ENCODE measurements around the gene PRRG3. TPM values are rescaled to one million over a fixed set of nuclear protein-coding genes. Genes with fewer than 3 reads are reported as not detected.
"Not testable (repeated sequence)": the region's sequence is repeated elsewhere in the genome, so short reads cannot be mapped to it uniquely, and the experiment has no call there.

The PRRG3 gene
- total RNA-seq = not detected

- Mint-ChIP-seq H3K27me3 (peaks cover 8 to 19% of the 10 kb centered on the region in 2 donors), H3K4me1 (ENCODE audit: low read depth in 2 of 2) (no peaks in the 10 kb centered on the region), H3K27ac (no peak within 1 kb of the TSS), H3K4me3 (no peak within 1 kb of the TSS), H3K9me3 (no peaks in the 10 kb centered on the region), H3K36me3 (no peaks in the 10 kb centered on the region)
- no peak for ATAC-seq
- DNase-seq (ENCODE audit: low spot score) = peak; percentile 54
Measured at GRCh38 chrX:151694661-151695582, at the start of gene PRRG3. PRRG3 (plus strand) TSS chrX:151695458; CDS start chrX:151698815, 3,357 bp downstream.

- H3K27ac Mint-ChIP-seq = no peak overlapping the region
- H3K4me3 Mint-ChIP-seq = no peak overlapping the region
Measured at GRCh38 chrX:151675121-151675746, 20.0 kb upstream of the PRRG3 start.

GRCh38 chrX:151676196-151676595, 19.1 kb upstream of the PRRG3 start:
- DNase-seq (ENCODE audit: low spot score) (no peak), ATAC-seq (no peak)
- peaks cover 8 to 12% of the 10 kb centered on the region in 2 donors for H3K27me3 Mint-ChIP-seq
- no peaks in the 10 kb centered on the region for H3K4me1 Mint-ChIP-seq (ENCODE audit: low read depth in 2 of 2)
- H3K9me3 Mint-ChIP-seq = no peaks in the 10 kb centered on the region
- H3K4me3 Mint-ChIP-seq = no peak overlapping the region
- H3K27ac Mint-ChIP-seq = no peak overlapping the region
- H3K36me3 Mint-ChIP-seq = no peaks in the 10 kb centered on the region

More at GRCh38 chrX:151675121-151675746, 20.0 kb upstream of the PRRG3 start:
- no peak for DNase-seq (ENCODE audit: low spot score)
- peaks cover 10 to 16% of the 10 kb centered on the region in 2 donors for H3K27me3 Mint-ChIP-seq
- no peaks in the 10 kb centered on the region for H3K36me3 Mint-ChIP-seq
- no peaks in the 10 kb centered on the region for H3K4me1 Mint-ChIP-seq (ENCODE audit: low read depth in 2 of 2)
- H3K9me3 Mint-ChIP-seq = no peaks in the 10 kb centered on the region
- ATAC-seq = no peak

GRCh38 chrX:151679798-151680402, 15.4 kb upstream of the PRRG3 start:
- no peak overlapping the region for H3K4me3 Mint-ChIP-seq
- H3K27me3 Mint-ChIP-seq = peaks cover 10 to 28% of the 10 kb centered on the region in 2 donors
- no peak for ATAC-seq
- no peaks in the 10 kb centered on the region for H3K4me1 Mint-ChIP-seq (ENCODE audit: low read depth in 2 of 2)
- no peaks in the 10 kb centered on the region for H3K9me3 Mint-ChIP-seq
- H3K27ac Mint-ChIP-seq = no peak overlapping the region
- no peaks in the 10 kb centered on the region for H3K36me3 Mint-ChIP-seq
- DNase-seq (ENCODE audit: low spot score) = no peak

- Mint-ChIP-seq H3K9me3 (no peaks in the 10 kb centered on the region), H3K4me1 (ENCODE audit: low read depth in 2 of 2) (no peaks in the 10 kb centered on the region), H3K4me3 (no peak overlapping the region), H3K36me3 (no peaks in the 10 kb centered on the region), H3K27ac (no peak overlapping the region), H3K27me3 (peaks cover 10 to 31% of the 10 kb centered on the region in 2 donors)
- ATAC-seq (peak in 1 of 2 donors; percentile 74), DNase-seq (ENCODE audit: low spot score) (no peak)
Measured at GRCh38 chrX:151680805-151681204, 14.5 kb upstream of the PRRG3 start.

GRCh38 chrX:151687635-151688034, 7.6 kb upstream of the PRRG3 start:
- ATAC-seq = peak in 1 of 2 donors; percentile 43
- Mint-ChIP-seq H3K4me1 (ENCODE audit: low read depth in 2 of 2) (no peaks in the 10 kb centered on the region), H3K4me3 (no peak overlapping the region), H3K9me3 (no peaks in the 10 kb centered on the region), H3K36me3 (no peaks in the 10 kb centered on the region), H3K27me3 (peaks cover 10 to 13% of the 10 kb centered on the region in 2 donors), H3K27ac (no peak overlapping the region)
- no peak for DNase-seq (ENCODE audit: low spot score)

- ATAC-seq (peak in 1 of 2 donors; percentile 50), DNase-seq (ENCODE audit: low spot score) (no peak)
- Mint-ChIP-seq H3K27me3 (peaks cover 7 to 12% of the 10 kb centered on the region in 2 donors), H3K4me3 (no peak overlapping the region), H3K9me3 (no peaks in the 10 kb centered on the region), H3K4me1 (ENCODE audit: low read depth in 2 of 2) (no peaks in the 10 kb centered on the region), H3K36me3 (no peaks in the 10 kb centered on the region), H3K27ac (no peak overlapping the region)
Measured at GRCh38 chrX:151688695-151689094, 6.6 kb upstream of the PRRG3 start.

- peak; percentile 3 for DNase-seq (ENCODE audit: low spot score)
- no peak for ATAC-seq
- Mint-ChIP-seq H3K27me3 (peaks cover 8 to 17% of the 10 kb centered on the region in 2 donors), H3K4me3 (no peak overlapping the region), H3K27ac (no peak overlapping the region), H3K36me3 (no peaks in the 10 kb centered on the region), H3K9me3 (no peaks in the 10 kb centered on the region), H3K4me1 (ENCODE audit: low read depth in 2 of 2) (no peaks in the 10 kb centered on the region)
Measured at GRCh38 chrX:151692825-151693224, 2.4 kb upstream of the PRRG3 start.

GRCh38 chrX:151694121-151694520, 1.1 kb upstream of the PRRG3 start:
- DNase-seq (ENCODE audit: low spot score) (peak; percentile 15), ATAC-seq (no peak)
- no peak overlapping the region for H3K4me3 Mint-ChIP-seq
- H3K27ac Mint-ChIP-seq = no peak overlapping the region
- H3K36me3 Mint-ChIP-seq = no peaks in the 10 kb centered on the region
- no peaks in the 10 kb centered on the region for H3K9me3 Mint-ChIP-seq
- H3K4me1 Mint-ChIP-seq (ENCODE audit: low read depth in 2 of 2) = no peaks in the 10 kb centered on the region
- peaks cover 8 to 17% of the 10 kb centered on the region in 2 donors for H3K27me3 Mint-ChIP-seq

GRCh38 chrX:151695583-151696340, 504 bp downstream of the PRRG3 start:
- H3K4me1 Mint-ChIP-seq (ENCODE audit: low read depth in 2 of 2) = no peaks in the 10 kb centered on the region
- H3K27me3 Mint-ChIP-seq = peaks cover 8 to 19% of the 10 kb centered on the region in 2 donors
- no peak for ATAC-seq
- no peaks in the 10 kb centered on the region for H3K9me3 Mint-ChIP-seq
- H3K36me3 Mint-ChIP-seq = no peaks in the 10 kb centered on the region
- H3K27ac Mint-ChIP-seq = no peak overlapping the region
- no peak overlapping the region for H3K4me3 Mint-ChIP-seq
- no peak for DNase-seq (ENCODE audit: low spot score)

- ATAC-seq; H3K4me1 Mint-ChIP-seq (ENCODE audit: low read depth in 2 of 2); H3K36me3 Mint-ChIP-seq; H3K27ac Mint-ChIP-seq; H3K9me3 Mint-ChIP-seq; H3K4me3 Mint-ChIP-seq: not testable (repeated sequence)
- peak; percentile 39 for DNase-seq (ENCODE audit: low spot score)
- peaks cover 8 to 19% of the 10 kb centered on the region in 2 donors for H3K27me3 Mint-ChIP-seq
Measured at GRCh38 chrX:151697082-151697481, 1.8 kb downstream of the PRRG3 start.

GRCh38 chrX:151697522-151697921, 2.3 kb downstream of the PRRG3 start:
- no peak overlapping the region for H3K4me3 Mint-ChIP-seq

GRCh38 chrX:151698485-151698884, 3.2 kb downstream of the PRRG3 start:
- Mint-ChIP-seq H3K36me3 (no peaks in the 10 kb centered on the region), H3K9me3 (no peaks in the 10 kb centered on the region), H3K27me3 (peaks cover 3 to 16% of the 10 kb centered on the region in 2 donors), H3K4me1 (ENCODE audit: low read depth in 2 of 2) (no peaks in the 10 kb centered on the region), H3K4me3 (no peak overlapping the region), H3K27ac (no peak overlapping the region)
- ATAC-seq = no peak
- no peak for DNase-seq (ENCODE audit: low spot score)

More at GRCh38 chrX:151697522-151697921, 2.3 kb downstream of the PRRG3 start:
- H3K27me3 Mint-ChIP-seq = peaks cover 8 to 19% of the 10 kb centered on the region in 2 donors
- H3K27ac Mint-ChIP-seq = no peak overlapping the region
- no peaks in the 10 kb centered on the region for H3K9me3 Mint-ChIP-seq
- DNase-seq (ENCODE audit: low spot score) (no peak), ATAC-seq (no peak)
- no peaks in the 10 kb centered on the region for H3K4me1 Mint-ChIP-seq (ENCODE audit: low read depth in 2 of 2)
- H3K36me3 Mint-ChIP-seq = no peaks in the 10 kb centered on the region

Data from natural killer cell treated with Interleukin-12 subunit alpha and Interleukin-12 subunit beta and Interleukin-15 and Interleukin-18, amount 100 ng/mL, for 72 hours (primary cell).